ENCODE results near the gene DAPK1.

DNA sequence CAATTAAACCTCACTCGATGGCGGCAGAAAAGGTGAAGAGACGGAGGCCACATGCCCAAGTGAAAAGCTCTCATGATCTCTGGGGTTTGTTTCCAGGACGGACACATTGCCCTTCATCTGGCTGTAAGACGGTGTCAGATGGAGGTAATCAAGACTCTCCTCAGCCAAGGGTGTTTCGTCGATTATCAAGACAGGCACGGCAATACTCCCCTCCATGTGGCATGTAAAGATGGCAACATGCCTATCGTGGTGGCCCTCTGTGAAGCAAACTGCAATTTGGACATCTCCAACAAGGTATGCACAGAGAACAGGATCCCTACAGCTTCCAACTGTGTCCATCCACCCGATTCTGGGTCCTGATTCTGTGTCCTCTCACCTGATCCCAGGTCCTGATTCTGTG is 153.8 kb downstream of the DAPK1 start:
- TF ChIP-seq POLR2A (IDR thresholded peaks at IDR 0.05): no peak
- TF ChIP-seq, protein P1, sequence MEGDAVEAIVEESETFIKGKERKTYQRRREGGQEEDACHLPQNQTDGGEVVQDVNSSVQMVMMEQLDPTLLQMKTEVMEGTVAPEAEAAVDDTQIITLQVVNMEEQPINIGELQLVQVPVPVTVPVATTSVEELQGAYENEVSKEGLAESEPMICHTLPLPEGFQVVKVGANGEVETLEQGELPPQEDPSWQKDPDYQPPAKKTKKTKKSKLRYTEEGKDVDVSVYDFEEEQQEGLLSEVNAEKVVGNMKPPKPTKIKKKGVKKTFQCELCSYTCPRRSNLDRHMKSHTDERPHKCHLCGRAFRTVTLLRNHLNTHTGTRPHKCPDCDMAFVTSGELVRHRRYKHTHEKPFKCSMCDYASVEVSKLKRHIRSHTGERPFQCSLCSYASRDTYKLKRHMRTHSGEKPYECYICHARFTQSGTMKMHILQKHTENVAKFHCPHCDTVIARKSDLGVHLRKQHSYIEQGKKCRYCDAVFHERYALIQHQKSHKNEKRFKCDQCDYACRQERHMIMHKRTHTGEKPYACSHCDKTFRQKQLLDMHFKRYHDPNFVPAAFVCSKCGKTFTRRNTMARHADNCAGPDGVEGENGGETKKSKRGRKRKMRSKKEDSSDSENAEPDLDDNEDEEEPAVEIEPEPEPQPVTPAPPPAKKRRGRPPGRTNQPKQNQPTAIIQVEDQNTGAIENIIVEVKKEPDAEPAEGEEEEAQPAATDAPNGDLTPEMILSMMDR (IDR thresholded peaks at IDR 0.05): no peak
